HL-60 (cell line): ENCODE data around the gene DENND1B.

Source experiments
- POLR2AphosphoS5 ChIP-seq: IDR thresholded peaks from 2 replicates; pipeline ENCODE4 v1.6.1; 2012; ENCODE audit warnings: low read depth
- TF ChIP-seq, protein P1 (sequence below): IDR thresholded peaks from one replicate; pipeline ENCODE4 v1.5.1; 2011; ENCODE audit warnings: low read length, control low read depth, inconsistent platforms; ENCODE audit not compliant: insufficient read depth

DNA sequence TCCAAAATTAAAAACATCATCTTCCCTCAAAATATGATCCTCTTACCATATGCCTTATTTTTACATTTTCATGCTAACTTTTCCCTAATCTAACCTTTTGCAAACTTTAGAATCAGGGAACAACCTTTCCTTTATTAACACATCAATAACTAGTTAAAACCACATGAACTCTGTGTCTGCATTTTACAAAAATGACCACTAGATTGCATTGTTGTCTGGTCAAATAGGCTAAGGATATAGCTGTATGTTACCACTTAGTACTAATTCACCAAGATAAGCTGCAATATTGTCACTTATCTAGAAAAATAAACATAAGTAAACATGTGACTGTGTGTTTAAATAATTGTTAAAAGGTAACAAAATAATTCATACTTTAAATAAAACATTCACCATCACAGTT lies 82.3 kb downstream of the DENND1B start:
- TF ChIP-seq, protein P1, sequence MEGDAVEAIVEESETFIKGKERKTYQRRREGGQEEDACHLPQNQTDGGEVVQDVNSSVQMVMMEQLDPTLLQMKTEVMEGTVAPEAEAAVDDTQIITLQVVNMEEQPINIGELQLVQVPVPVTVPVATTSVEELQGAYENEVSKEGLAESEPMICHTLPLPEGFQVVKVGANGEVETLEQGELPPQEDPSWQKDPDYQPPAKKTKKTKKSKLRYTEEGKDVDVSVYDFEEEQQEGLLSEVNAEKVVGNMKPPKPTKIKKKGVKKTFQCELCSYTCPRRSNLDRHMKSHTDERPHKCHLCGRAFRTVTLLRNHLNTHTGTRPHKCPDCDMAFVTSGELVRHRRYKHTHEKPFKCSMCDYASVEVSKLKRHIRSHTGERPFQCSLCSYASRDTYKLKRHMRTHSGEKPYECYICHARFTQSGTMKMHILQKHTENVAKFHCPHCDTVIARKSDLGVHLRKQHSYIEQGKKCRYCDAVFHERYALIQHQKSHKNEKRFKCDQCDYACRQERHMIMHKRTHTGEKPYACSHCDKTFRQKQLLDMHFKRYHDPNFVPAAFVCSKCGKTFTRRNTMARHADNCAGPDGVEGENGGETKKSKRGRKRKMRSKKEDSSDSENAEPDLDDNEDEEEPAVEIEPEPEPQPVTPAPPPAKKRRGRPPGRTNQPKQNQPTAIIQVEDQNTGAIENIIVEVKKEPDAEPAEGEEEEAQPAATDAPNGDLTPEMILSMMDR: no peak
- TF ChIP-seq POLR2AphosphoS5: no peak
